ENCODE data around the gene ESYT3. TPM values are rescaled to one million over a fixed set of nuclear protein-coding genes. Genes with fewer than 3 reads are reported as not detected.

ESYT3 gene
- total and polyA plus RNA-seq, 3 donors from 2014 or later: 1.2 to 5.4 (median 5.2) TPM

DNA sequence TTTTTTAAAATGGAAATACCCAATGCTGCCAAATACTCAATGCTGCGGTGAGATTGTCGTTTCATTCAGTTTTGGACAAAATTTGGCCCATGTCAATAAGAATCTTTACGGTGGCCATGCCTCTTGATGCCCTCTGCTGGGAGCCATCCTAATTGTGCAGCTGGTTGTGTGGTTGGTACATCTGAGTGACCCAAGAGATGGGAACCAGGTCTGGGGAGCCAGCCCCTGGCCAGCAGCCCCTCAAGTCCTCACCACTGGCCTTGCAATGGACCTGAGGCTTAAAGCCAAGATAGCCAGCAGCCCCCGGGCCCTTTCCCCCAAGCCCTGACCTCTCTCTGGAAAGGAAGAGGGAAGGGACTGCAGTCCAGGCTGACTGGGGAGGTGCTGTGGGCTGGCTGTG, 36.4 kb upstream of the ESYT3 start:
- Histone ChIP-seq H3K9me3 (no peaks in the 10 kb centered on the region), H3K27ac (no peak overlapping the region), H3K36me3 (ENCODE audit: low read depth, missing control alignments) (no peaks in the 10 kb centered on the region), H3K27me3 (no peaks in the 10 kb centered on the region), H3K4me1 (no peaks in the 10 kb centered on the region), H3K4me3 (no peak overlapping the region)
- peak; percentile 44 for DNase-seq
- 89 to 92% methylated on average over 4 of the region's 4 CpGs for WGBS, 2 donors
- intact Hi-C loops (cut with DNase I; ENCODE audit: low total_unique reads): no loop called here
- TF ChIP-seq, protein P1, sequence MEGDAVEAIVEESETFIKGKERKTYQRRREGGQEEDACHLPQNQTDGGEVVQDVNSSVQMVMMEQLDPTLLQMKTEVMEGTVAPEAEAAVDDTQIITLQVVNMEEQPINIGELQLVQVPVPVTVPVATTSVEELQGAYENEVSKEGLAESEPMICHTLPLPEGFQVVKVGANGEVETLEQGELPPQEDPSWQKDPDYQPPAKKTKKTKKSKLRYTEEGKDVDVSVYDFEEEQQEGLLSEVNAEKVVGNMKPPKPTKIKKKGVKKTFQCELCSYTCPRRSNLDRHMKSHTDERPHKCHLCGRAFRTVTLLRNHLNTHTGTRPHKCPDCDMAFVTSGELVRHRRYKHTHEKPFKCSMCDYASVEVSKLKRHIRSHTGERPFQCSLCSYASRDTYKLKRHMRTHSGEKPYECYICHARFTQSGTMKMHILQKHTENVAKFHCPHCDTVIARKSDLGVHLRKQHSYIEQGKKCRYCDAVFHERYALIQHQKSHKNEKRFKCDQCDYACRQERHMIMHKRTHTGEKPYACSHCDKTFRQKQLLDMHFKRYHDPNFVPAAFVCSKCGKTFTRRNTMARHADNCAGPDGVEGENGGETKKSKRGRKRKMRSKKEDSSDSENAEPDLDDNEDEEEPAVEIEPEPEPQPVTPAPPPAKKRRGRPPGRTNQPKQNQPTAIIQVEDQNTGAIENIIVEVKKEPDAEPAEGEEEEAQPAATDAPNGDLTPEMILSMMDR (IDR thresholded peaks at IDR 0.05): peak in 2 of 3 experiments; percentile 7 to 8
- TF ChIP-seq POLR2A (IDR thresholded peaks at IDR 0.05): no peak

DNA sequence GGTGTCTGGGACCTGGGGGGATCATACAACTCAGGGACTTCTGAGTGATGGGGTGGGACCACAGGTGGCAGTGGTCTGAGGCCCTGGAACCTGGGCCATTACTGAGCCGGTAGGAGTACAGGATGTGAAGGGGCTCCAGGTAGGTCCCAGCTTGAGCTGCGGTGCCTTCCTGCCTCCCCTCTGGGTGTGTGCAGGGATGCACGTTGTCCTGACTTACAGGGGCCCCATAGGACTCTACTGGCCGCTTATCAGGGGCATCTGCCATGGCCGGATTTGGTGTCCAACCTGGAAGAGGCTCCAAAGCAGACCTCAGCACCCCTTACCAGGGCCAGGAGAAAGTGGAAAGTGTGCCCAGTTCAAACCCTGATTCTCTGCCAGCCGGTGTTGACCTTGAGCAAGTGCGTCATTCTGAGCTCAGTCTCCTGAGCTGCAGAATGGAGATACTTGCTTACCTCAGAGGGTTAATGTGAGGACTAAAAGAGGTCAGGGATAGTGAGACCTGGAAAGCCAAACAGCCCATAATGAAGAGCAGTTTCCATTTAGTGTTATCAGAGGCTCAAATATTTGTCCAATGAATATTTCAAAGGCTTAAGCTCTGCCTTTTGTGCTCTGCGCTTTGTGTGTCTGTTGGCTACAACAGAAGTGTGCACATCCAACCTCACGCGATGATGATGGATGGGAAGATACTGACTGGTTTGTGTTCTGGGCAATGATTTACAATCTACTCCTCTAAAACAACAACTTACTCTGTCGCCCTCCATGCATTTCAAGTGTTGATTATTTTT, 35.4 kb upstream of the ESYT3 start:
- 63 to 66% methylated on average over 11 of the region's 11 CpGs for WGBS, 2 donors
- Histone ChIP-seq H3K9me3 (no peaks in the 10 kb centered on the region), H3K27ac (peak overlapping the region in 1 of 2 donors; percentile 45), H3K4me1 (no peaks in the 10 kb centered on the region), H3K27me3 (no peaks in the 10 kb centered on the region), H3K36me3 (ENCODE audit: low read depth, missing control alignments) (no peaks in the 10 kb centered on the region), H3K4me3 (no peak overlapping the region)
- TF ChIP-seq, protein P1 (IDR thresholded peaks at IDR 0.05): no peak
- no peak for TF ChIP-seq POLR2A (IDR thresholded peaks at IDR 0.05)
- intact Hi-C loops (cut with DNase I; ENCODE audit: low total_unique reads): no loop called here
- DNase-seq: no peak

DNA sequence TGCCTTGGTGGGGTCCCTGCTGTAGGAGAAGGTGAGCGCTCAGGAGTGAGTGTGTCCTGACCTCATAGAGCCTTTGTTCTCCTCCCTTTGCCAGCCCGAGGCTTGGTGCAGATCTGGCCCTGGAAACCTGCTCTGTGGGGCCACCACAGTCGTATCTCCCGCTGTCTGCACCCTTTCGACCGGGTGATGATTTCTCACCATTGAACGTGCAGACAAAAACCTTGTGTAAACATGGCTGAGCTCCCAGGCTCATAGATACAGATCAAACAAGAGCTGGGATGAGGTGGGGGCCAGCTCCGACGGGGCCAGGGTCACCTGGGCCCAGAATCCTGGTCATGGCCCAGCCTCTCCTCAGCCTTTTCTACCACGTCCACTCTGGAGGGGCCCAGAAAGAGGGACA, 34.6 kb upstream of the ESYT3 start:
- peak overlapping the region in 1 of 2 donors; percentile 45 for H3K27ac ChIP-seq
- 81% methylated on average over 10 of the region's 10 CpGs for WGBS, 2 donors

DNA sequence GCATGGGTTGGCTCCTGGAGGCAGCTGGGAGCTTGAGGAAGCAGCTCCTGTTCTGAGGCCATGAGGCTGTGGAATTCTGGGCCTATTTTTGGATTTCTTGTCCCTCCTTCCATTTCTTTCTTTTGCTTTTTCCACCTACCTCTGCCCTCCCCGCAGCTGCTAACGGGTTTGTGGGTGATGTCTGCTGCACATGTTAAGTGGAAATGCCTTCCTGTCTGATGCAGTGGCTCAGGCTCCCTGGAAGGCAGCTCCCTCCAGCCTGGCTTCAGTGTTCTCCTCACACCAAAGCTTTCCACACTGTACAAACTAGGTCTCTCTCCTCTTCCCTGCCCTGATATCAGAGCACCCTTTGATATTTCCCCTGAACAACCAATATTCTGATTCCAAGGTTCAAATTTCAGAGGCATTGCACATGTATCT, 33.8 kb upstream of the ESYT3 start:
- Histone ChIP-seq H3K4me3 (no peak overlapping the region), H3K4me1 (peaks cover 8% of the 10 kb centered on the region), H3K27ac (no peak overlapping the region), H3K36me3 (ENCODE audit: low read depth, missing control alignments) (no peaks in the 10 kb centered on the region), H3K27me3 (no peaks in the 10 kb centered on the region), H3K9me3 (no peaks in the 10 kb centered on the region)
- no peak for TF ChIP-seq POLR2A (IDR thresholded peaks at IDR 0.05)
- TF ChIP-seq, protein P1 (IDR thresholded peaks at IDR 0.05): no peak
- intact Hi-C loops (cut with DNase I; ENCODE audit: low total_unique reads): loop anchor here (10.0 kb wide), 1 partner anchor 56 kb away; the partner anchor contains the start of gene MRAS
- no peak for DNase-seq
- WGBS, 2 donors: 71 to 75% methylated on average over 2 of the region's 2 CpGs

More for the DNA sequence above, 34.6 kb upstream of the ESYT3 start:
- Histone ChIP-seq H3K4me3 (no peak overlapping the region), H3K36me3 (ENCODE audit: low read depth, missing control alignments) (no peaks in the 10 kb centered on the region), H3K27me3 (no peaks in the 10 kb centered on the region), H3K4me1 (peaks cover 3% of the 10 kb centered on the region), H3K9me3 (no peaks in the 10 kb centered on the region)
- TF ChIP-seq POLR2A (IDR thresholded peaks at IDR 0.05): no peak
- TF ChIP-seq, protein P1 (IDR thresholded peaks at IDR 0.05): no peak
- DNase-seq: no peak
- intact Hi-C loops (cut with DNase I; ENCODE audit: low total_unique reads): loop anchor here (10.0 kb wide), 1 partner anchor 55 kb away; the partner anchor contains the start of gene MRAS
